Endothelial cell of umbilical vein (primary cell): ENCODE results near the gene ZNF786. TPM values are rescaled to one million over a fixed set of nuclear protein-coding genes. Genes with fewer than 3 reads are reported as not detected.
"Not testable (repeated sequence)": the region's sequence is repeated elsewhere in the genome, so short reads cannot be mapped to it uniquely, and the experiment has no call there.

Experiments
- BruUV-seq: library from RNA; stranded (reverse); fragments of 400-500 nt; replicated peaks from 2 replicates; lab custom pipeline; 2021; lab: Mats Ljungman, UMichigan
- CTCF ChIA-PET: fragments of 300-600, 350-600 bp; sonication (Branson Sonifier 250); formaldehyde crosslinking; loops from one replicate; lab custom pipeline; 2021; ENCODE audit warnings: antibody characterized with exemption, inconsistent platforms; lab: Charles Lee
- POLR2A ChIA-PET: fragments of 300-600, 350-600 bp; sonication (Branson Sonifier 250); formaldehyde crosslinking; loops from one replicate; lab custom pipeline; 2021; ENCODE audit warnings: antibody characterized with exemption, inconsistent platforms; lab: Charles Lee
- DNase-seq: peaks from one replicate; pipeline ENCODE4 v3.0.0-alpha.2; 2011; ENCODE audit warnings: low read depth, low spot score
- FAIRE-seq: peaks from 2 replicates; lab custom pipeline; 2011; peaks lifted over from hg19 to GRCh38; lab: Jason Lieb, UNC
- H2AFZ ChIP-seq: 2 replicates; pipeline ENCODE4 v1.6.0; 2012; ENCODE audit warnings: low read depth, low read length, control low read depth, inconsistent platforms
- H3K27ac ChIP-seq: 2 replicates; pipeline ENCODE4 v1.5.1; 2011; ENCODE audit warnings: low read depth, mild to moderate bottlenecking, control low read depth, low read length, moderate library complexity; ENCODE audit not compliant: insufficient read depth
- H3K27me3 ChIP-seq, 2 experiments: 2 replicates each; pipeline versions ENCODE4 v1.6.0 to v1.6.1; 2011; ENCODE audit warnings: low read length in 2 of 2, mixed read lengths in 1 of 2; ENCODE audit not compliant: control insufficient read depth in 2 of 2, insufficient read depth in 2 of 2
- H3K36me3 ChIP-seq, 2 experiments: 2 replicates in 1 of 2; 3 replicates in 1 of 2; pipeline ENCODE4 v1.5.1; 2011; ENCODE audit warnings: low read length in 2 of 2, mild to moderate bottlenecking in 1 of 2, moderate library complexity in 1 of 2; ENCODE audit not compliant: control insufficient read depth in 2 of 2, insufficient read depth in 2 of 2; ENCODE audit errors: extremely low read depth in 1 of 2
- H3K4me1 ChIP-seq: 3 replicates; pipeline ENCODE4 v1.5.1; 2011; ENCODE audit warnings: mild to moderate bottlenecking, low read length; ENCODE audit not compliant: control insufficient read depth, insufficient read depth; ENCODE audit errors: extremely low read depth
- H3K4me2 ChIP-seq: 2 replicates; pipeline ENCODE4 v1.6.1; 2011; ENCODE audit warnings: low read length, control low read depth, mixed read lengths; ENCODE audit not compliant: insufficient read depth
- H3K4me3 ChIP-seq, 3 experiments: fragments of 200-600 bp in 1 of 3; sonication (generic), shearing (Covaris generic) in 1 of 3; replicated peaks in 1 of 3; 2 replicates each; pipeline ENCODE4 v1.5.1; 2011 to 2016; ENCODE audit warnings: control low read depth in 3 of 3, low read length in 3 of 3, mild to moderate bottlenecking in 2 of 3, inconsistent platforms in 1 of 3, low read depth in 1 of 3, moderate library complexity in 1 of 3; ENCODE audit not compliant: insufficient read depth in 1 of 3
- H3K79me2 ChIP-seq: 2 replicates; pipeline ENCODE4 v1.6.0; 2012; ENCODE audit warnings: low read length, inconsistent platforms; ENCODE audit not compliant: control insufficient read depth, insufficient read depth
- H3K9ac ChIP-seq: replicated peaks from 2 replicates; pipeline ENCODE3; 2011; ENCODE audit warnings: low read length, control low read depth; ENCODE audit not compliant: insufficient read depth; ENCODE audit errors: extremely low read depth
- H3K9me1 ChIP-seq: replicated peaks from 3 replicates; pipeline ENCODE4 v1.6.0; 2011; ENCODE audit warnings: mild to moderate bottlenecking, low read length; ENCODE audit not compliant: control insufficient read depth, insufficient read depth; ENCODE audit errors: extremely low read depth
- H3K9me3 ChIP-seq: replicated peaks from 2 replicates; pipeline ENCODE4 v1.5.1; 2012; ENCODE audit warnings: low read length, inconsistent platforms; ENCODE audit not compliant: control insufficient read depth, insufficient read depth
- H4K20me1 ChIP-seq: replicated peaks from 2 replicates; pipeline ENCODE3; 2011; ENCODE audit warnings: mild to moderate bottlenecking, low read length; ENCODE audit not compliant: control insufficient read depth, insufficient read depth; ENCODE audit errors: extremely low read depth
- EZH2 ChIP-seq: IDR thresholded peaks from 2 replicates; pipeline ENCODE4 v1.6.1; 2012; ENCODE audit warnings: borderline replicate concordance, low read depth, mild to moderate bottlenecking, moderate library complexity, low read length, inconsistent platforms; ENCODE audit not compliant: severe bottlenecking
- FOS ChIP-seq: IDR thresholded peaks from 2 replicates; pipeline ENCODE4 v1.6.1; 2011; ENCODE audit warnings: mild to moderate bottlenecking, low read length, moderate library complexity, borderline replicate concordance; ENCODE audit not compliant: insufficient read depth
- GATA2 ChIP-seq: IDR thresholded peaks from 2 replicates; pipeline ENCODE4 v1.7.0; 2011; ENCODE audit warnings: low read depth, mild to moderate bottlenecking, moderate library complexity, mixed read lengths, low read length; ENCODE audit not compliant: insufficient read length, insufficient read depth
- JUN ChIP-seq: IDR thresholded peaks from 2 replicates; pipeline ENCODE4 v1.6.1; 2011; ENCODE audit warnings: borderline replicate concordance, low read depth; ENCODE audit not compliant: insufficient read length, insufficient read depth
- MAX ChIP-seq: IDR thresholded peaks from 2 replicates; pipeline ENCODE4 v1.6.1; 2011; ENCODE audit not compliant: insufficient read depth, insufficient read length
- MYC ChIP-seq: IDR thresholded peaks from one replicate; pipeline ENCODE4 v1.6.1; 2011; ENCODE audit warnings: mild to moderate bottlenecking, low read depth, low read length
- POLR2A ChIP-seq: IDR thresholded peaks from 2 replicates; pipeline ENCODE4 v1.6.1; 2012; ENCODE audit warnings: low read depth, mild to moderate bottlenecking, control low read depth, low read length
- POLR2AphosphoS5 ChIP-seq: IDR thresholded peaks from 2 replicates; pipeline ENCODE4 v1.6.1; 2012; ENCODE audit warnings: low read depth, mild to moderate bottlenecking, control low read depth, low read length, moderate library complexity; ENCODE audit not compliant: insufficient read depth
- dilution Hi-C: fragments of 300-500 bp; cut with MboI; formaldehyde crosslinking; loops from one replicate; pipeline ENCODE4 v1.15.0; 2019; ENCODE audit warnings: low sequenced_read_pairs; ENCODE audit not compliant: extremely low pct_ligation_motif_present
- intact Hi-C: fragments of 100-400 bp; cut with micrococcal nuclease; formaldehyde crosslinking; loops from one replicate; pipeline ENCODE4 v1.10.0; 2022
- polyA plus RNA-seq, 4 experiments: library from polyadenylated mRNA; depleted of rRNA in 3 of 4; stranded (reverse) in 3 of 4; unstranded in 1 of 4; fragments of >200 nt; gene quantifications; 2 replicates each; pipeline versions ENCODE4 v1.2.1 to v1.2.3, GENCODE V29; 2011 to 2012; ENCODE audit warnings: missing spikeins in 1 of 4
- total RNA-seq: library from RNA; stranded (reverse); gene quantifications from 2 replicates; pipeline ENCODE4 v1.2.3, GENCODE V29; 2021
- TF ChIP-seq, protein P1 (sequence below), 2 donors: IDR thresholded peaks; 1 replicate in 1 of 2; 2 replicates in 1 of 2; pipeline ENCODE4 v1.5.1; 2011; ENCODE audit warnings: low read length in 2 of 2, mild to moderate bottlenecking in 2 of 2, moderate library complexity in 2 of 2, control low read depth in 1 of 2, inconsistent platforms in 1 of 2, low read depth in 1 of 2; ENCODE audit not compliant: insufficient read depth in 1 of 2; ENCODE audit errors: extremely low read depth in 1 of 2

ZNF786 gene
- total and polyA plus RNA-seq, 2 donors (not counting 3 experiments of a cell fraction or from before 2014, with no cell fraction given) = 2.8 to 5.9 TPM

GRCh38 chr7:149041350-149041749 lies 49.2 kb downstream of the ZNF786 start:
- ChIA-PET POLR2A (no interaction called here), CTCF (no interaction called here)
- FAIRE-seq (no peak), DNase-seq (no peak)
- no TSS peak for BruUV-seq
- Histone ChIP-seq H4K20me1 (no peaks in the 10 kb centered on the region), H3K9ac (no peak overlapping the region), H3K27me3 (no peaks in the 10 kb centered on the region), H3K4me3 (no peak overlapping the region), H3K36me3 (no peaks in the 10 kb centered on the region), H3K4me1 (no peaks in the 10 kb centered on the region), H3K79me2 (no peaks in the 10 kb centered on the region), H3K9me1 (no peaks in the 10 kb centered on the region), H3K27ac (no peak overlapping the region), H2AFZ (no peak overlapping the region), H3K9me3 (no peaks in the 10 kb centered on the region), H3K4me2 (no peak overlapping the region)
- intact Hi-C loops = no loop called here
- dilution Hi-C loops = no loop called here
- TF ChIP-seq GATA2 (no peak), POLR2AphosphoS5 (no peak), EZH2 (no peak), POLR2A (no peak), MAX (no peak), FOS (no peak), JUN (no peak), MYC (no peak)
- TF ChIP-seq, protein P1, sequence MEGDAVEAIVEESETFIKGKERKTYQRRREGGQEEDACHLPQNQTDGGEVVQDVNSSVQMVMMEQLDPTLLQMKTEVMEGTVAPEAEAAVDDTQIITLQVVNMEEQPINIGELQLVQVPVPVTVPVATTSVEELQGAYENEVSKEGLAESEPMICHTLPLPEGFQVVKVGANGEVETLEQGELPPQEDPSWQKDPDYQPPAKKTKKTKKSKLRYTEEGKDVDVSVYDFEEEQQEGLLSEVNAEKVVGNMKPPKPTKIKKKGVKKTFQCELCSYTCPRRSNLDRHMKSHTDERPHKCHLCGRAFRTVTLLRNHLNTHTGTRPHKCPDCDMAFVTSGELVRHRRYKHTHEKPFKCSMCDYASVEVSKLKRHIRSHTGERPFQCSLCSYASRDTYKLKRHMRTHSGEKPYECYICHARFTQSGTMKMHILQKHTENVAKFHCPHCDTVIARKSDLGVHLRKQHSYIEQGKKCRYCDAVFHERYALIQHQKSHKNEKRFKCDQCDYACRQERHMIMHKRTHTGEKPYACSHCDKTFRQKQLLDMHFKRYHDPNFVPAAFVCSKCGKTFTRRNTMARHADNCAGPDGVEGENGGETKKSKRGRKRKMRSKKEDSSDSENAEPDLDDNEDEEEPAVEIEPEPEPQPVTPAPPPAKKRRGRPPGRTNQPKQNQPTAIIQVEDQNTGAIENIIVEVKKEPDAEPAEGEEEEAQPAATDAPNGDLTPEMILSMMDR (IDR thresholded peaks at IDR 0.05; ENCODE audit: extremely low read depth in 1 of 2, insufficient read depth in 1 of 2, low read depth in 1 of 2, low read length in 2 of 2) = no peak

- H3K9me1 ChIP-seq, BruUV-seq, H3K27ac ChIP-seq, dilution Hi-C loops, POLR2A ChIA-PET, H4K20me1 ChIP-seq, H3K4me1 ChIP-seq, H3K9me3 ChIP-seq, H3K79me2 ChIP-seq, H3K4me3 ChIP-seq, FAIRE-seq, H3K4me2 ChIP-seq, H3K9ac ChIP-seq, H3K27me3 ChIP-seq, DNase-seq, H2AFZ ChIP-seq, H3K36me3 ChIP-seq, CTCF ChIA-PET, intact Hi-C loops: not testable (repeated sequence)
Observed at GRCh38 chr7:149038641-149039040, 51.9 kb downstream of the ZNF786 start.
